ENCODE data around the gene ZNF101.
"Not testable (repeated sequence)": the region's sequence is repeated elsewhere in the genome, so short reads cannot be mapped to it uniquely, and the experiment has no call there.

Gene ZNF101

DNA sequence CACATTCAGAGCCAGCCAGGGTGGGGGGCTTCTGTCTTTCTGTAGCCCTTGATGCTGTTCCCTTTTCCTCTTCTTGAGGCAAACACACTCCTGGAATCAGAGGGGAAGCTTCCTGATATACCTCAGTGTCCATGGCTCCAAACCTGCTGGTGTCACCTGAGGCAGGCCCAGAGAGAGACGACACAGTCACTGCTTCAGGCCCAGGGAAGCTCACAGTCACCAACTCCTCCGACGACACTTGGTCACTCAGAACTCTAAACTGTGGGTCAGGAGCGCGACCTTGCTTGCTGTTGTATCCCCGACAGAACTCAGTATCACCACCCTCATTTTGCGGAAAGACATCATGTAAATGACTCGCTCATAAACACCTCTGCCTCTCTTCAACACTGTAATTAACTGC, 6.3 kb upstream of the ZNF101 start:
- DNase-seq: no peak

DNA sequence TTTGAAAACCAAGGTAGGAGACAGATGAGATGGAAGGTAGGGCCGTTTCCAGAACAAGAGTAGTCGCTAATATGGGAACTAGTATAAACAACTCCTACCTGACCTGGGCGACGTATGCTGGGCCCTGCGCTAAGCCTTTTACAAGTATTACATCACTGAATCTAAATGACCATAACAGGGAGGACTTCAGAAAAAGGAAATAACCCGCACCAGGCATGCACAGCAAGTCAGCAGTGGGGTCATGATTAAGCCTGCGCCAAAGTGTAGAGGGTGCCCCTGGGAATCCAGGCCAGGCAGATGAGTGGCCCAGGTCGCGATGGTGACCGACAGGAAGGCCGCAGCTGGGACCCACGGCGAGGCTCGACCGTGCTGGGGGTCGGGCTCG, 5.8 kb upstream of the ZNF101 start:
- no peak for DNase-seq

DNA sequence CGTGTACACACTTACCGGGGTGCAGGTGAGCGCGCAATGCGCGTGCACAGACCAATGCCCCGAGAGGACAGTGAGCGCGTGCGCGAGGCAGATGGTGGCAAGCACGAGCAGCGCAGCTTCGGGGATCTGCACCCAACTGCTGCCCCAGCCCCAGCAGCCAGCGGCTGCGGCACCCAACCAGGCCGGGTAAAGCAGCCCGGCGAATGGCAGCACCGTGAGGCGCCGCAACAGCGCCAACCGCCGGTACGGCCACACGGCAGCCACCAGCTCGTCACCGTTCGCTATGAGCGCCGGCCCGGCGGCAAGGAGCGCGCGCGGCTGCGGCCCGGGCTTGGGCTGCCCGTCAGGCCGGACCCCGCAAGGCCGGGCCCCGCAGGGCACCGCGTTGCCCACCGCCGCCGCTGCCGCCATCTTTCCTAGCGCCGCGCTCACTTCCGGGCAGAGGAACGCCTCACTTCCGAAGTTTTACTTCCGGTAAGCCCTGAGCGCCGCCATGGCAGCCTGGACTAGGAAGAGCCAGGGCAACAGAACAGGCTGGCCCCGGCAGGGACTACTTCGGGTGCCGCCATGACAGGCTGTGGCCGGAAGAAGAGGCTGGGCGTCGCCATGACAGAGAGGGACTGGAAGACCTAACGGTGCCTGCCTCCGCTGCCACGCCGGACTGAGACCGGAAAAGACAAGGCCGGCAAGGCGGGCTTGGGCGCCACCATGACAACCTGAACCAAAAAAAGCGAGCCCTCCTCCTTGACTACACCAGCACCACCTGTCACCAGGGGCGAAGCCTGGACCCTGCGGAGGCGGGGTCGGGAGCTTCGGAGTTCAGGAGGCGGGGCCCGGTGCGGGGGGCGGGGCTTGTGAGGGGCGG, 5.2 kb upstream of the ZNF101 start, which contains the start of gene ATP13A1:
TSS of gene ATP13A1 (minus strand) at position 421 of the 865 bp plus-strand sequence. CDS start at position 411, 10 bp downstream.
- DNase-seq: peak; percentile 100

DNA sequence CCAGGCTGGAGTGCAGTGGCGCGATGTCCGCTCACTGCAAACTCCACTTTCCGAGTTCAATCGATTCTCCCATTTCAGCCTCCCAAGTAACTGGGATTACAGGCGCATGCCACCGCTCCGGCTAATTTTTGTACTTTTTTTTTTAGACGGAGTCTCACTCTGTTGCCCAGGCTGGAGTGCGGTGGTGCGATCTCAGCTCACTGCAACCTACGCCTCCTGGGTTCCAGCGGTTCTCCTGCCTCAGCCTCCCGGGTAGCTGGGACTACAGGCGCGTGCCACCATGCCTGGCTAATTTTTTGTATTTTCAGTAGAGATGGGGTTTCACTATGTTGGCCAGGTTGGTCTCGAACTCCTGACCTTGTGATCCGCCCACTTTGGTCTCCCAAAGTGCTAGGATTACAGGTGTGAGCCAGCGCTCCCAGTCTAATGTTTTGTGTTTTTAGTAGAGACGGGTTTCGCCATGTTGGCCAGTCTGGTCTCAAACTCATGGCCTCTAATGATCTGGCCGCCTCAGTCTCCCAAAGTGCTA, 3.2 kb upstream of the ZNF101 start:
- DNase-seq: not testable (repeated sequence)

DNA sequence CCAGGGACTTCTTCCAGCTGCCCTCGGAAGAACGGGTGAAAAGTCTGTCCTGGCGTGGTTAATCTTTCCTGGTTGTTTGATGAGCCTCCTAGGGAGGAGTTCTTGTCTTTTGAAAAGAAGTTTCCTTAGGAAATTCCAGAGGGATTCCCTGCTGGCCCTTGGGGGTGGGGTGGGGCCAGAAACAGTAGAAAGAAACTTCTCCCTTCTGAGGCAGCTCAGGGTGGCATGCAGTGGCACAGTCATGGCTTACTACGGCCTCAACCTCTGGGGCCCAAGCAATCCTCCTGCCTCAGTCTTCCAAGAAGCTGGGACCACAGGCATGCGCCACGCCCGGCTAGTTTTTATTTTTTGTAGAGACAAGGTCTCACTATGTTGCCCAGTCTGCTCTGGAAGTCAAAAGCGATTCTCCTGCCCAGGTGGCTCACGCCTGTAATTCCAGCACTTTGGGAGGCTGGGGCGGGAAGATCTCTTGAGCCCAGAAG, 1.5 kb downstream of the ZNF101 start:
- DNase-seq: no peak

DNA sequence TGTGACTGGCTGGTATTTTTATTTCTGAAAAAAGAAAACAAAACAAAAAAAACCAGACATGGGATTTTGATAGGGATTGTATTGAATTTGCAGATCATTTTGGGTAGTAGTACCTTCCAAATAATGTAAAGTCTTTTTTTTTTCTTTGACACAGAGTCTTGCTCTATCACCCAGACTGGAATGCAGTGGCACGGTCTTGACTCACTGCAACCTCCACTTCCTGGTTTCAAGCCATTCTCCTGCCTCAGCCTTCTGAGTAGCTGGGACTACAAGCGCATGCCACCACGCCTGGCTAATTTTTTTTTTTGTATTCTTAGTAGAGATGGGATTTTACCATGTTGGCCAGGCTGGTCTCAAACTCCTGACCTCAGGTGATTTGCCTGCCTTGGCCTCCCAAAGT, 4.2 kb downstream of the ZNF101 start:
- no peak for DNase-seq

DNA sequence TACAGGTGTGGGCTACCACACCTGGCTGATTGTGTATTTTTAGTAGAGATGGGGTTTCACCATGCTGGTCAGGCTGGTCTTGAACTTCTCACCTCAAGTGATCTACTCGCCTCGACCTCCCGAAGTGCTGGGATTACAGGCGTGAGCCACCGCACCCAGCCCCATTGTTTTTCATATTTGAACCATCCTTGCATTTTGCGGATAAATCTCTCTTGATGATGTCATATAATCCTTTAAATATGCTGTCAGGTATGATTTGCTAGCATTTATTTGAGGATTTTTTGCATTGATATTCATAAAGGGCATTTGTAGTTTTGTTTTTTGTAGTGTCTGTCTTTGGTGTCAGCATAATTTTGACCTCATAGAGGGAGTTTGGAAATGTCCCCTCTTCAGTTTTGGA, 5.7 kb downstream of the ZNF101 start:
- no peak for DNase-seq

DNA sequence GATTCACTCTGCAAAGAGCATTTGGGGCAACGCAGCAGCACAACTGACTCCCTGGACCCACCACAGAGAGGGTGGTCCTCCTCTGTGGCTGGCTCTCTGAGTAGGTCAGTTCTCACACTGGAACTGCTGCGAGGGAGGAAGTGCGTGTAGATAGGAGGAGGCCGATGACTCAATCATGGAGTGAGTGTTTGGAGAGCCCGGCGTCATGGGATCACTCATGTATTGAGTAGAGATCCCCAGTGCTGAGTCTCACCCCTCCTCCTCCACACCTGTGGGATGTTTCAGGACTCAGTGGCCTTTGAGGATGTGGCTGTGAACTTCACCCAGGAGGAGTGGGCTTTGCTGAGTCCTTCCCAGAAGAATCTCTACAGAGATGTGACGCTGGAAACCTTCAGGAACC, 8.9 kb downstream of the ZNF101 start:
- no peak for DNase-seq

DNA sequence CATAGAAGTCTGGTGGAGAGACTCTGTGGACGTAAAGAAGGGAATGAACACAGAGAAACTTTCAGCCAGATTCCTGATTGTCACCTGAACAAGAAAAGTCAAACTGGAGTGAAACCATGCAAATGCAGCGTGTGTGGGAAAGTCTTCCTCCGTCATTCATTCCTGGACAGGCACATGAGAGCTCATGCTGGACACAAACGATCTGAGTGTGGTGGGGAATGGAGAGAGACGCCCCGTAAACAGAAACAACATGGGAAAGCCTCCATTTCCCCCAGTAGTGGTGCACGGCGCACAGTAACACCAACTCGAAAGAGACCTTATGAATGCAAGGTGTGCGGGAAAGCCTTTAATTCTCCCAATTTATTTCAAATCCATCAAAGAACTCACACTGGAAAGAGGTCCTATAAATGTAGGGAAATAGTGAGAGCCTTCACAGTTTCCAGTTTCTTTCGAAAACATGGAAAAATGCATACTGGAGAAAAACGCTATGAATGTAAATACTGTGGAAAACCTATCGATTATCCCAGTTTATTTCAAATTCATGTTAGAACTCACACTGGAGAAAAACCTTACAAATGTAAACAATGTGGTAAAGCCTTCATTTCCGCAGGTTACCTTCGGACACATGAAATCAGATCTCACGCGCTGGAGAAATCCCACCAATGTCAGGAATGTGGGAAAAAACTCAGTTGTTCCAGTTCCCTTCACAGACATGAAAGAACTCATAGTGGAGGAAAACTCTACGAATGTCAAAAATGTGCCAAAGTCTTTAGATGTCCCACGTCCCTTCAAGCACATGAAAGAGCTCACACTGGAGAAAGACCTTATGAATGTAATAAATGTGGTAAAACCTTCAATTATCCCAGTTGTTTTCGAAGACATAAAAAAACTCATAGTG, 10.8 kb downstream of the ZNF101 start:
- no peak for DNase-seq

DNA sequence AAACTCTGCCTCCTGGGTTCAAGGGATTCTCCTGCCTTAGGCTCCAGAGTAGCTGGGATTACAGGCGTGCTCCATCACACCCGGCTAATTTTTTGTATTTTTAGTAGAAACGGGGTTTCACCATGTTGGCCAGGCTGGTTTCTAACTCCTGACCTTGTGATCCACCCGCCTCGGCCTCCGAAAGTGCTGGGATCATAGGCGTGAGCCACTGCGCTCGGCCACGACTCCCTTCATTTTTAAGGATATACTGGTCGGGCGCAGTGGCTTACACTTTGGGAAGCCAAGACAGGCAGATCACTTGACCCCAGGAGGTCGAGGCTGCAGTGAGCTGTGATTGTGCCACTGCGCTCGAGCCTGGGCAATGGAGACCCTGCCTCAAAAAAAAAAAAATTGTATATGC, 17.5 kb downstream of the ZNF101 start:
- DNase-seq: not testable (repeated sequence)

DNA sequence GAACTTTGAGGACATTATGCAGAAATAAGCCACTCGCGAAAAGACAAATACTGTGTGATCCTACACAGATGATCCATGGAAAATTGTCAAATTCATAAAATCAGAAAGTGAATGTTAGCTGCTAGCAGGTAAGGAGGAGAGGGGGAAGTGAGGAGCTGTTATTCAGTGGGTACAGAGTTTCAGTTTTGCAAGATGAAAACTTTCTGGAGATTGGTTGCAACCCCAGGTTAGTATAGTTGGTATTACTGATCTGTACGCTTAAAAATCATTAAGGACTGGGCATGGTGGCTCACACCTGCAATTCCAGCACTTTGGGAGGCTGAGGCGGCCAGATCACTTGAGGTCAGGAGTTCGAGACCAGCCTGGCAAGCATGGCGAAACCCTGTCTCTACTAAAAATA, 17.9 kb downstream of the ZNF101 start:
- no peak for DNase-seq

DNA sequence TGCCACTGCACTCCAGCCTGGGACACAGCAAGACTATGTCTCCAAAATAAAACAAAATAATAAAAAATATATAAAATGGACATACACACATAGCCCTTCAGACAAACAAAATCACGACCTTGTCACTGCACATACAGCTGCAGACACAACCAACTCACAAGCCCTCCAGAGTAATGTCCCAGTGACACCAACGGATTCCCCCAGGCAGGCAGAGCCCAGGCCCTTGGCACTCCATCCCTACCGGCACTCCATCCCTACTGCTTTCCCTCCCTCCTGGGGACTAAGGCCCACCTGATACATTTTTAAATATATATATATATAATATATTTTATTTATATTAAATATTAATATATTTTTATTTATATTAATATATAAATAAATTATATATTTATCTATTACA, 18.5 kb downstream of the ZNF101 start:
- peak; percentile 8 for DNase-seq

DNA sequence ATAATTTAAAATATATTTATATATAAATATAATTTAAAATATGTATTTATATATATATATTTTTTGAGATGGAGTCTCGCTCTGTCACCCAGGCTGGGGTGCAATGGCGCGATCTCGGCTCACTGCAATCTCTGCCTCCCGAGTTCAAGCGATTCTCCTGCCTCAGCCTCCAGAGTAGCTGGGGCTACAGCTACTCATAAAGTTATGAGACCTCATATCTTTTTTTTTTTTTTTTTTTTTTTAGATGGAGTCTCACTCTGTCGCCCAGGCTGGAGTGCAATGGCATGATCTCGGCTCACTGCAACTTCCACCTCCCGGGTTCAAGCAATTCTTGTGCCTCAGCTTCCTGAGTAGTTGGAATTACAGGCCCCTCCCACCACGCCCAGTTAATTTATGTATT, 20.4 kb downstream of the ZNF101 start:
- not testable (repeated sequence) for DNase-seq

DNA sequence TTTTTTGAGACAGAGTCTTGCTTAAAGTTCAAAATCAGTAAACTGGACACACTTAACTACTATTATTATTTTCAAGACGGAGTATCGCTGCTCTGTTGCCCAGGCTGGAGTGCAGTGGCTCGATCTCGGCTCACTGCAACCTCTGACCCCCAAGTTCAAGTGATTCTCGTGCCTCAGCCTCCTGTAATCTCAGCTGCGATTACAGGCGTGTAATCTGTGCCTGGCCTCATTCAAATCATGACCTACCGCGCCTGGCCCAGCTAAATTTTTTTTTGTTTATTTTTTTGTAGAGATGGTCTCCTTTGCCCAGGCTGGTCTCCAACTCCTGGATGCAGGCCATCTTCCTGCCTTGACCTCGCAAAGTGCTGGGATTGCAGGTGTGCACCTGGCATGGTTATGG, 23.0 kb downstream of the ZNF101 start:
- no peak for DNase-seq

DNA sequence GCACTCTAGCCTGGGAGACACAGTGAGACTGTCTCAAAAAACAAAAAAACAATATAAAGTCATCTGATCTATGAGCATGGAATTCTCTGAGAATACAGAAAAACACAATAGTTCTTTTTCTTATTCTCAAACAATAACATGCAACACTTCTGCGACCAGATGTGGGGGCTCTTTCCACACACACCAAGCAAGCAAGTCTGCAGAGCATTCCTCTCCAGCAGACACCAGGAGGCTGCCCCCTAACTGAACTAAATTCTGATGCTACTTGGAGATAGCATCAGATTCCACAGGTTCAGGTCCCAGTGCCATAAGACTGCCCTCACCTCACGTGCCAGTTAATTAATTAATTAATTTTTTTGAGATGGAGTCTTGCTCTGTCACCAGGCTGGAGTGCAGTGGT, 27.7 kb downstream of the ZNF101 start:
- no peak for DNase-seq

DNA sequence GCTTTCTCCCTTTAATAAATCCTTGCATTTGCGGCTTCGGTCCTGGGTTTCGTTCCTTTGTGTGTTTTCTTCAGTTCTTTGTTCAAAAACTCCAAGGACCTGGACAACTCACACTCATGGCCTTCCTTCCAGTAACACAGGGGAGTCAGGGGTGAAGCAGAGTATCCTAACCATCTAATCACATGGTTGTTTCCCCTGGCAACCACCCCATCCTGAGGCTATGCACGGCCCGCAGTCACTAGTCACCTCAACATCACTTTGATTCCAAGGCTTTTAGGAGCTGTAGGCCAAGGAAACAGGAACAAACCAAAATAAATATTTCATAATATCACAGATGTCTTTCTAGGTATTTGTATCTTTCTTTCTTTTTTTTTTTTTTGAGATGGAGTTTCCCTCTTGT, 28.9 kb downstream of the ZNF101 start:
- no peak for DNase-seq

DNA sequence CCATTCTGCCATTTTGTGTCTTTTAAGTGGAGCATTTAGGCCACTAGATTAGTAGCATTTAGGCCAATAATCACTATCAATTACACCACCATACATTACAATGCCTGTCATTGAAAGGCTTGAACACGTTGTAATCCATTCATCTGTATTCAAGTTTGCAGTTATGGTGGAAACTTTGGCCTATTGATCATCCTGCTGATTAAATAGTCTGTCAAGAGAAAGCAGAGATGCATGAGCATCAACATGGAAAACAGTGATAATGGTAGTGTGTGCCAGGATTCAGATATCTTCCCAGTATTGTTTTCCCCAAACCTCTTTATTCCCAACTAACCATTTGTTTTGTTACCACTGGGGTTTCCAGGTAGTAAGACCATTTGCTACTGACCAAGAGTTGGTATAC, 31.9 kb downstream of the ZNF101 start:
- DNase-seq: not testable (repeated sequence)

DNA sequence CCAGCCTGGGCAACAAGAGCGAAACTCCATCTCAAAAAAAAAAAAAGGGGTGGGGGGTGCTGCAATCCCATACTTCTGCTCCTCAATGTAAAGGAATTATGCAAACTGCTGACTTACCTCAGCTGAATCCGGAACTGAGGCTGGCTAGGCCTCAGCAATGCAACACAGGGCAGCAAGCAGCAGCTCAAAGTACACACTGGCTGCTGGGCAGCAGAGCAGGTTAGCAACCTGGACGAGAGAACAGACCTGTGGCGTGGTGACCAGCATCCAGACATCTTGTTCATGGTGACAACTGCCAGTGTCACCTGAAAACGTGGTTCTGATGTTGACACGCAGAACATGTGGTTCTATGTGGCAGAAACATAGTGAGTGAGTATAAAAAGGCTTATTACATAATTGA, 36.2 kb downstream of the ZNF101 start:
- DNase-seq: no peak

DNA sequence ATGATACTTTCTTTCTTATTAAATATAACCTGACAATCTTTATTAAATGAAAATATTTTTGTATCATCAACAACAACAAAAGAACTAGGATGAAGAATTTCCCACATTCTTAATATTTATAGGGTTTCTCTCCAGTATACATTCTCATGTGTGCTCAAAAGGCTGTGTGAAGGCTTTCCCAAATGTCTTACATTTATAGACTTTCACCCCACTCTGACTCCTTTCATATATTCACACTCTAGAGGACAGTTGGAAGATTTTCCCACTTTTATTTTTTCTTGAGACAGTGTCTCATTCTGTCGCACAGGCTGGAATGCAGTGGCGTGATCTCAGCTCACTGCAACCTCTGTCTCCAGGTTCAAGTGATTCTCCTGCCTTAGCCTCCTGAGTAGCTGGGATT, 41.9 kb downstream of the ZNF101 start:
- DNase-seq: no peak

DNA sequence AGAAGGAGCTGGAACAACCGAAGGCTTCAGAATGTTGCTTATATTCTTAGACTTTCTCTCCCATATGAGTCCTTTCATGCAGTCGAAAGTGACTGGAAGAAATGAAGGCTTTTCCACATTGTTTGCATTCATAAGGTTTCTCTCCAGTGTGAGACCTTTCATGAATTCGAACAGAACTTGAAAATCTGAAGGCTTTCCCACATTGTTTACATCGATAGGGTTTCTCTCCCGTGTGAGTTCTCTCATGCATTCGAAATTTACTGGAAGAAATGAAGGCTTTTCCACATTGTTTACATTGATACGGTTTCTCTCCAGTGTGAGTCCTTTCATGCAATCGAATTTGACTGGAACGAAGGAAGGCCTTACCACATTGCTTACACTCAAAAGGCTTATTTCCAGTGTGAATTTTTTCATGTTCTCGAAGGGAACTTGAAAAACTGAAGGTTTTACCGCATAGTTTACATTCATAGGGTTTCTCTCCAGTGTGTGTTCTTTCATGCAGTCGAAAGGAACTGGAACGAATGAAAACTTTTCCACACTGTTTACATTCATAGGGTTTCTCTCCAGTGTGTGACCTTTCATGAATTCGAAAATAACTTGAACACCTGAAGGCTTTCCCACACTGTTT, 42.8 kb downstream of the ZNF101 start:
- no peak for DNase-seq

DNA sequence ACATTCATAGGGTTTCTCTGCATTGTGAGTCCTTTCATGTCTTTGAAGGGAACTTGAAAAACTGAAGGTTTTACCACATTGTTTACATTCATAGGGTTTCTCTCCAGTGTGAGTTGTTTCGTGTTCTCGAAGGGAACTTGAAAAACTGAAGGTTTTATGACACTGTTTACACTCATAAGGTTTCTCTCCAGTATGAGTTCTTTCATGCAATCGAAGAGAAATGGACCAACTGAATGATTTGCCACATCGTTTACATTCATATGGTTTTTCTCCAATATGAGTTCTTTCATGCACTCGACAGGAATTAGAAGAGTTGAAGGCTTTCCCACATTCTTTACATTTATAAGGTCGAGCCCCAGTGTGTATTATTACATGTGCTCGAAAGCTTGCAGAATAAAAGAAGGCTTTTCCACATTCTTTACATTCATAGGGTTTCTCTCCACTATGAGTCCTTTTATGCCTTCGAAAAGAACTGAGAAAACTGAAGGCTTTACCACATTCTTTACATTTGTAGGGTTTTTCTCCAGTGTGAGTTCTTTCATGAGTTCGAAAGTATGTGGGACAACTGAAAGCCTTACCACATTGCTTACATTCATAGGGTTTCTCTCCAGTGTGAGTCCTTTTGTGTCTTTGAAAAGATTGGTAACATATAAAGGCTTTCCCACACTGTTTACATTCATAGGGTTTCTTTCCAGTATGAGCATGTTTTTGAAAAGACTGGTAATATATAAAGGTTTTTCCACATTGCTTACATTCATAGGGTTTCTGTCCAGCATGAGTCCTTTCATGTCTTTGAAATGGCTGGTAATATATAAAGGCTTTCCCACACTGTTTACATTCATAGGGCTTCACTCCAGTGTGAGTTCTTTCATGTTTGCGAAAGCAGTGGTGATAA, 43.5 kb downstream of the ZNF101 start:
- no peak for DNase-seq

DNA sequence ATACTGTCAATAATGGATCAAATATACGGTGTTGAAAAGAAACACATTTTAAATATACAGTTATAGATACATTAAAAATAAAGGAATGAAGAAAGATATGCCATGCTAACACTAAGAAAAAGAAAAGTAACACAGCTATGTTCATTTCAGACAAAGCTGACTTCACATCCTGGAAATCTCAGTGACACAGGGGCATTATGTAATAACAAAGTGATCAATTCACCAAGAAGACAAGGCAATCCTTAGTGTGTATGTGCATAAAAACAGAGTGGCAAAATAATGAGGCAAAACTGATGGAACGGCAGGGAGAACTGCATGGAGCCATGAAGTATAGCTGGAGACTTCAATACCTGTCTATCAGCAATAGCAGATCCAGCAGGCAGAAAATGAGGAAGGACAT, 51.2 kb downstream of the ZNF101 start:
- DNase-seq: no peak
